A673 (cell line): Measurements from ENCODE around the gene HMBS. TPM values are rescaled to one million over a fixed set of nuclear protein-coding genes. Genes with fewer than 3 reads are reported as not detected.

ENCODE experiments used
- BruUV-seq: library from RNA; stranded (reverse); fragments of 400-500 nt; replicated peaks from 2 replicates; lab custom pipeline; 2021; lab: Mats Ljungman, UMichigan
- CTCF ChIA-PET: fragments of 300-600 bp; sonication (Branson Sonifier 250); formaldehyde crosslinking; loops from one replicate; lab custom pipeline; 2022; ENCODE audit warnings: antibody characterized with exemption; lab: Charles Lee
- POLR2A ChIA-PET: fragments of 300-600 bp; sonication (Branson Sonifier 250); formaldehyde crosslinking; loops from one replicate; lab custom pipeline; 2022; ENCODE audit warnings: antibody characterized with exemption; ENCODE audit not compliant: low non-redundant PET; lab: Charles Lee
- DNase-seq: peaks from one replicate; pipeline ENCODE4 v3.0.0-alpha.2; 2015; ENCODE audit warnings: low spot score
- H3K27ac ChIP-seq: fragments of 200-600 bp; sonication (generic); 2 replicates; pipeline ENCODE4 v1.5.1; 2016; ENCODE audit warnings: mixed run types, low read depth, mild to moderate bottlenecking, mixed read lengths, antibody characterized with exemption, low read length; ENCODE audit not compliant: poor library complexity, severe bottlenecking
- H3K27me3 ChIP-seq: fragments of 200-600 bp; sonication (generic); replicated peaks from 2 replicates; pipeline ENCODE4 v1.6.1; 2017; ENCODE audit warnings: mixed run types, low read depth, mild to moderate bottlenecking, mixed read lengths, antibody characterized with exemption, low read length; ENCODE audit not compliant: insufficient read depth, poor library complexity
- H3K36me3 ChIP-seq: fragments of 200-600 bp; sonication (generic); 2 replicates; pipeline ENCODE4 v1.6.1; 2016; ENCODE audit warnings: mixed run types, mild to moderate bottlenecking, mixed read lengths, antibody characterized with exemption, low read length; ENCODE audit not compliant: insufficient read depth, poor library complexity, severe bottlenecking
- H3K4me1 ChIP-seq: fragments of 200-600 bp; sonication (generic); 2 replicates; pipeline ENCODE4 v1.6.1; 2017; ENCODE audit warnings: mixed run types, mild to moderate bottlenecking, mixed read lengths, antibody characterized with exemption, low read length; ENCODE audit not compliant: insufficient read depth, poor library complexity, severe bottlenecking
- H3K4me3 ChIP-seq: fragments of 200-600 bp; sonication (generic); 2 replicates; pipeline ENCODE4 v1.5.1; 2016; ENCODE audit warnings: low read depth, mixed run types, mild to moderate bottlenecking, mixed read lengths, low read length; ENCODE audit not compliant: poor library complexity, severe bottlenecking
- H3K9me3 ChIP-seq: fragments of 200-600 bp; sonication (generic); 2 replicates; pipeline ENCODE4 v1.6.1; 2016; ENCODE audit warnings: mixed run types, low read depth, mild to moderate bottlenecking, mixed read lengths, antibody characterized with exemption, low read length; ENCODE audit not compliant: poor library complexity, severe bottlenecking
- EZH2 ChIP-seq: fragments of 200-600 bp; sonication (generic); IDR thresholded peaks from 2 replicates; pipeline ENCODE4 v1.6.1; 2017; ENCODE audit warnings: borderline replicate concordance, low read depth, mild to moderate bottlenecking, mixed read lengths, antibody characterized with exemption, low read length; ENCODE audit not compliant: poor library complexity, severe bottlenecking
- intact Hi-C: fragments of 100-400 bp; cut with micrococcal nuclease; formaldehyde crosslinking; loops from one replicate; pipeline ENCODE4 v1.10.0; 2022; ENCODE audit not compliant: unreplicated experiment
- total RNA-seq: library from RNA; stranded (reverse); gene quantifications from 2 replicates; pipeline ENCODE4 v1.2.3, GENCODE V29; 2021
- TF ChIP-seq, protein P1 (sequence below): fragments of 300-800, 200-600 bp; sonication (generic); conservative IDR thresholded peaks from 2 replicates; pipeline ENCODE4 v1.5.1; 2017; ENCODE audit warnings: low read depth, mild to moderate bottlenecking, antibody characterized with exemption, low read length, moderate library complexity, mixed read lengths

The HMBS gene
- total RNA-seq, 1 experiment from 2014 or later = 72.5 TPM

DNA sequence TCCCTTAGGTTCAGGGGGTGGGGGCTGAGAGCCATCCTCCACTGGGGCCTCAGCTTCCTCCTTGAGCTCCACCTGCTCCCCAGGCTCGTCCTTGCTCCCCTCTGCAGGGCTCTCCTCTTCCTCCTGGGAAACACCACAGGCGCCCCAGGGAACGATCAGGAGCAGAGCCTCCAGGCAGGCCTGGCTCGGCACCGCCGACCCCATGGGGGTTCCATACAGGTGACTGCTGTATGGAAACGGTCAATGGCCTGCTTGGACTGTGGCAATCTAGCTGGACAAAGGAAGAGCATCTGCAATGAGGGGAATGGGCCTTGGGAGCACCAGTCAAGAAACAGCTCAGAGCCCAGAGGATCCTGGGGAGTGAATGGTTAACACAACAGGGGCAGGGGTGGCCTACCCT lies 35.6 kb upstream of the HMBS start:
- no peak for DNase-seq
- intact Hi-C loops = no loop called here
- BruUV-seq = no TSS peak
- no peak for TF ChIP-seq EZH2
- TF ChIP-seq, protein P1, sequence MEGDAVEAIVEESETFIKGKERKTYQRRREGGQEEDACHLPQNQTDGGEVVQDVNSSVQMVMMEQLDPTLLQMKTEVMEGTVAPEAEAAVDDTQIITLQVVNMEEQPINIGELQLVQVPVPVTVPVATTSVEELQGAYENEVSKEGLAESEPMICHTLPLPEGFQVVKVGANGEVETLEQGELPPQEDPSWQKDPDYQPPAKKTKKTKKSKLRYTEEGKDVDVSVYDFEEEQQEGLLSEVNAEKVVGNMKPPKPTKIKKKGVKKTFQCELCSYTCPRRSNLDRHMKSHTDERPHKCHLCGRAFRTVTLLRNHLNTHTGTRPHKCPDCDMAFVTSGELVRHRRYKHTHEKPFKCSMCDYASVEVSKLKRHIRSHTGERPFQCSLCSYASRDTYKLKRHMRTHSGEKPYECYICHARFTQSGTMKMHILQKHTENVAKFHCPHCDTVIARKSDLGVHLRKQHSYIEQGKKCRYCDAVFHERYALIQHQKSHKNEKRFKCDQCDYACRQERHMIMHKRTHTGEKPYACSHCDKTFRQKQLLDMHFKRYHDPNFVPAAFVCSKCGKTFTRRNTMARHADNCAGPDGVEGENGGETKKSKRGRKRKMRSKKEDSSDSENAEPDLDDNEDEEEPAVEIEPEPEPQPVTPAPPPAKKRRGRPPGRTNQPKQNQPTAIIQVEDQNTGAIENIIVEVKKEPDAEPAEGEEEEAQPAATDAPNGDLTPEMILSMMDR = no peak
- H3K4me1 ChIP-seq = no peaks in the 10 kb centered on the region
- no peaks in the 10 kb centered on the region for H3K9me3 ChIP-seq
- H3K4me3 ChIP-seq = no peak overlapping the region
- ChIA-PET POLR2A (no interaction called here), CTCF (no interaction called here)
- H3K36me3 ChIP-seq = peaks cover 93% of the 10 kb centered on the region
- H3K27ac ChIP-seq = no peak overlapping the region
- H3K27me3 ChIP-seq = no peaks in the 10 kb centered on the region

DNA sequence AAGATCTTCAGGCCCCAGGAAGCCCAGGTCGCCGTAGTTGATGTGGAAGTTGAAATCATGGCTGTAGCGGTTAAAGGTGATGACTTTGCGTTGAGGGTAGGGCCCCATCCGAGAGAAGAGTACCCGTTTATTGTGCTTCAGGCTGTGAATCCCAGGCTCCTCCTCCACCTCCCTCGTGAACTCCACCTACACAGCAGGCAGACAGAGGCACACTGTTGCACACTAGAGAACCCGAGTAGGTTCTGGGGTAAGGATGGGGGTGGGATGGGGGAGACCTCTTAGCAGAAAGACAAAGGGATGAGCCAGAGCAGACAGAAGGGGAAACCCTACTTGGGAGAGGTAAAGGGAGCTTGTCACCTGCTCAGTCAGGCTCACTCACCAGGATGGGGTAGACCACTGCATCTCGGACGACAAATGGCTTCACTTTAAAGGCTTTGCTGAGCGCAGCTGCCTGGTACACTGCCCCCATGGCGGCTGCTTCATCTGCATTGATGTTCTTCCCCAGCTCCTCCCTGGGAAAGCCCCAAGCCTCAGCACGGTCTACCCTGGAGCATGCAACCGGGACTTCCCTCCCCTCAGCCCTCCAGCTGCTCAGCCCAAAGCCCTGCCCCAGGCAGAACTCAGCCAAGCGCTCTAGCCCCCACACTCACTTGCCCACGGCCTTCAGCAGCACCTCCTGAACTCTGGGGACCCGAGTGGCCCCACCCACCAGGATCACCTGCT lies 33.1 kb upstream of the HMBS start:
- CTCF ChIA-PET = no interaction called here

DNA sequence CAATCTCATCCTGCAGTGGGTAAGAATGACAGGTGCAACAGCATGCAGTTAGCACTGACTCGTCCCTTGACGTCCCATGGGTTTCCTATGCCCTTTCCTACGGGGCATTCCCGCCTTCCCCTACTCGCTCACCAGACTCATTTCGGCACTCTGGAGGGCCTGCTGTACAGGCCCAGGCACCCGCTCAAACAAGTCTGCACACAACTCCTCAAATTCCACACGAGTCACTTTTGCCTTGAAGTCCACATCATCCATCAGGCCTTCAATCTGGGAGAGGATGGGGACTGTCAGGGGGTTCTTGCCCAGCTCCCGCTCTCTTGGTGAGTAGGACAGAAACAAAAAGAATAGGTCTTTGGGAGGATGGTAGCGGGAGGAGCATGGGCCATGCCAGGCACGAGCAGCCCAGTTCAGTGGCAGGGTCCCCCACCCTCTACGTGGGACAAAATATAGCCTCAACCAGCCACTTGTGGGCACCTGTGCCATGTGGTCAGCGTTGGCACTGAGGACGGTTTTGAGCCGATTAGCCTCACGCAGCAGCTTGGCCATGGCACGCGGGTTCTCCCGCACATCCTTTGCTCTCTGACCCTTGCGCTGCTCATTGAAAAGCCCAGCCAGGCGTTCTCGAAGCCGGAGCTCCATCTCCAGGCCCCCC lies 32.4 kb upstream of the HMBS start:
- Histone ChIP-seq H3K9me3 (no peaks in the 10 kb centered on the region), H3K27ac (no peak overlapping the region), H3K4me3 (no peak overlapping the region), H3K27me3 (no peaks in the 10 kb centered on the region), H3K4me1 (peaks cover 10% of the 10 kb centered on the region), H3K36me3 (peaks cover 86% of the 10 kb centered on the region)
- no peak for TF ChIP-seq EZH2
- TF ChIP-seq, protein P1 = no peak
- CTCF ChIA-PET = no interaction called here
- DNase-seq = no peak
- intact Hi-C loops = no loop called here
- POLR2A ChIA-PET = no interaction called here
- BruUV-seq = no TSS peak

More for the DNA sequence above, 33.1 kb upstream of the HMBS start:
- peaks cover 10% of the 10 kb centered on the region for H3K4me1 ChIP-seq
- no peak for TF ChIP-seq EZH2
- TF ChIP-seq, protein P1 = no peak
- no peak overlapping the region for H3K4me3 ChIP-seq
- H3K27ac ChIP-seq = no peak overlapping the region
- H3K27me3 ChIP-seq = no peaks in the 10 kb centered on the region
- H3K9me3 ChIP-seq = no peaks in the 10 kb centered on the region
- peaks cover 92% of the 10 kb centered on the region for H3K36me3 ChIP-seq
- POLR2A ChIA-PET = no interaction called here
- intact Hi-C loops = no loop called here
- DNase-seq = no peak
- TSS peak; percentile 23 for BruUV-seq
